HG02588 (cell line): ENCODE data around the gene SHF.

Experiments used
- ATAC-seq: cut with Tn5 transposase; IDR thresholded peaks from one replicate; pipeline ENCODE4 v1.9.1; 2021; ENCODE audit warnings: mild to moderate bottlenecking, moderate library complexity; ENCODE audit not compliant: unreplicated experiment

The SHF gene

GRCh38 chr15:45174069-45174468 lies 13.7 kb downstream of the SHF start:
- no peak for ATAC-seq

GRCh38 chr15:45171912-45172311 lies 15.9 kb downstream of the SHF start:
- no peak for ATAC-seq

- no peak for ATAC-seq
Measured at GRCh38 chr15:45169608-45170480, 17.9 kb downstream of the SHF start.

- no peak for ATAC-seq
Measured at GRCh38 chr15:45168751-45169551, 18.8 kb downstream of the SHF start.

GRCh38 chr15:45168286-45168685 lies 19.5 kb downstream of the SHF start:
- ATAC-seq = no peak

- ATAC-seq = no peak
Measured at GRCh38 chr15:45167631-45168205, 20.0 kb downstream of the SHF start.

GRCh38 chr15:45166834-45167630 lies 20.7 kb downstream of the SHF start:
- peak; percentile 87 for ATAC-seq

- no peak for ATAC-seq
Measured at GRCh38 chr15:45165536-45165935, 22.2 kb downstream of the SHF start.

GRCh38 chr15:45164914-45165313 lies 22.9 kb downstream of the SHF start:
- ATAC-seq = no peak

GRCh38 chr15:45163508-45163856 lies 24.3 kb downstream of the SHF start:
- ATAC-seq = no peak

- ATAC-seq = no peak
Measured at GRCh38 chr15:45162771-45163507, 24.8 kb downstream of the SHF start.

GRCh38 chr15:45161666-45162065 lies 26.1 kb downstream of the SHF start:
- ATAC-seq = no peak

GRCh38 chr15:45157974-45158373 lies 29.8 kb downstream of the SHF start:
- no peak for ATAC-seq

GRCh38 chr15:45156744-45157455 lies 30.9 kb downstream of the SHF start:
- ATAC-seq = no peak

GRCh38 chr15:45155739-45156138 lies 32.0 kb downstream of the SHF start:
- no peak for ATAC-seq

GRCh38 chr15:45151998-45152828 lies 35.6 kb downstream of the SHF start:
- ATAC-seq = no peak

- ATAC-seq = no peak
Measured at GRCh38 chr15:45150997-45151396, 36.8 kb downstream of the SHF start.

GRCh38 chr15:45150481-45150880 lies 37.3 kb downstream of the SHF start:
- ATAC-seq = no peak

- ATAC-seq = no peak
Measured at GRCh38 chr15:45149060-45149459, 38.7 kb downstream of the SHF start.
